AG04450 (cell line): ENCODE results near the gene MMP21. TPM values are rescaled to one million over a fixed set of nuclear protein-coding genes. Genes with fewer than 3 reads are reported as not detected.

Experiments used
- CTCF ChIA-PET: fragments of 300-600, 350-600 bp; formaldehyde crosslinking; extraction: SDS; loops from one replicate; lab custom pipeline; 2022; ENCODE audit warnings: antibody characterized with exemption, inconsistent platforms; lab: Charles Lee
- POLR2A ChIA-PET: fragments of 350-600 bp; formaldehyde crosslinking; extraction: SDS; loops from one replicate; lab custom pipeline; 2021; ENCODE audit warnings: antibody characterized with exemption, inconsistent platforms; lab: Yijun Ruan, JAX
- DNase-seq: peaks from one replicate; pipeline ENCODE4 v3.0.0-alpha.2; 2011; ENCODE audit warnings: low read depth, low spot score
- H3K27ac ChIP-seq: one replicate; pipeline ENCODE4 v1.5.1; 2012; ENCODE audit warnings: low read depth, low read length, control low read depth
- H3K27me3 ChIP-seq: one replicate; pipeline ENCODE4 v1.6.0; 2012; ENCODE audit warnings: low read length; ENCODE audit not compliant: control insufficient read depth, insufficient read depth
- H3K4me3 ChIP-seq: 2 replicates; pipeline ENCODE4 v1.5.1; 2011; ENCODE audit warnings: mild to moderate bottlenecking, low read depth, low read length, control low read depth
- H3K9me3 ChIP-seq: 2 replicates; pipeline ENCODE4 v1.5.1; 2012; ENCODE audit warnings: low read length; ENCODE audit not compliant: control insufficient read depth, insufficient read depth
- polyA plus RNA-seq: library from polyadenylated mRNA; depleted of rRNA; stranded (reverse); fragments of >200 nt; gene quantifications from 2 replicates; pipeline ENCODE4 v1.2.3, GENCODE V29; 2011
- TF ChIP-seq, protein P1 (sequence below): IDR thresholded peaks from 2 replicates; pipeline ENCODE4 v1.5.1; 2011; ENCODE audit warnings: low read depth, low read length, control low read depth, inconsistent platforms

Gene MMP21
- polyA plus RNA-seq, 1 experiment: 0.07 TPM

DNA sequence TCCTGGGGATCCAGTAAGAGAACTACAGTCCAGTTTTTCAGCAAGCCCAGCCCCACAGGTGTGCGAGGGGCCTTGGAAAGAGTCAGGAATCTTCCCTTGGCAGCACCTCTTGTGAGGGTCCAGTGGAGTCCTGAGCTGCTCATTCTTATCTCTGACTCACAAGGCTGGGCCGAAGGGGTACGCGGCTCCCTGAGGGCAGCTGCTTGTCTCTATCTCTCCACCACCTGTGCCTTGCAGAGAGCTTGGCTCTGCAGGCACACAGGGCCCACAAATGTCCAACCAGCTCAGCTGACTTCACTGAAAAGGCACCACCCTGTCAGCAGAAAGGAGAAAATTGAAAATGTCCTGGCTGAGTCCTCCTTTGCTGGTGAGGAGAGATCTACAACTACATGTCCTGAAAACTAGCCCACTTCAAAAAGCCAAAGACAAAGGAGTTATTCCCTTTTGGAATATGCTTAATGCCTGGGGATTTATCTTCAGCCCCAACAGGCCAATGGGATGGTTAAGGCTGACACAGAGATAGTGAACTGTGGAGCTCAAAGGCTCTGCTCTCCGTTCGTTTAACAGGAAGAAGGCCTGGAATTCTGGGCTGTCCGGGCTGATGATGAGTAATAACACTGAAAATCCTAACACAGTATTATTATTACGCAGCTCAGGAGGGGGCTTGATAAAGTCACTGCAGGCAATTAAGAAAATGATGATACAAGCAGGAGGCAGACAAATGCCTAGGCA, 24.0 kb upstream of the MMP21 start:
- Histone ChIP-seq H3K27ac (no peak overlapping the region), H3K27me3 (no peaks in the 10 kb centered on the region), H3K4me3 (no peak overlapping the region), H3K9me3 (no peaks in the 10 kb centered on the region)
- no peak for DNase-seq
- TF ChIP-seq, protein P1, sequence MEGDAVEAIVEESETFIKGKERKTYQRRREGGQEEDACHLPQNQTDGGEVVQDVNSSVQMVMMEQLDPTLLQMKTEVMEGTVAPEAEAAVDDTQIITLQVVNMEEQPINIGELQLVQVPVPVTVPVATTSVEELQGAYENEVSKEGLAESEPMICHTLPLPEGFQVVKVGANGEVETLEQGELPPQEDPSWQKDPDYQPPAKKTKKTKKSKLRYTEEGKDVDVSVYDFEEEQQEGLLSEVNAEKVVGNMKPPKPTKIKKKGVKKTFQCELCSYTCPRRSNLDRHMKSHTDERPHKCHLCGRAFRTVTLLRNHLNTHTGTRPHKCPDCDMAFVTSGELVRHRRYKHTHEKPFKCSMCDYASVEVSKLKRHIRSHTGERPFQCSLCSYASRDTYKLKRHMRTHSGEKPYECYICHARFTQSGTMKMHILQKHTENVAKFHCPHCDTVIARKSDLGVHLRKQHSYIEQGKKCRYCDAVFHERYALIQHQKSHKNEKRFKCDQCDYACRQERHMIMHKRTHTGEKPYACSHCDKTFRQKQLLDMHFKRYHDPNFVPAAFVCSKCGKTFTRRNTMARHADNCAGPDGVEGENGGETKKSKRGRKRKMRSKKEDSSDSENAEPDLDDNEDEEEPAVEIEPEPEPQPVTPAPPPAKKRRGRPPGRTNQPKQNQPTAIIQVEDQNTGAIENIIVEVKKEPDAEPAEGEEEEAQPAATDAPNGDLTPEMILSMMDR: no peak
- ChIA-PET POLR2A (no interaction called here), CTCF (no interaction called here)

DNA sequence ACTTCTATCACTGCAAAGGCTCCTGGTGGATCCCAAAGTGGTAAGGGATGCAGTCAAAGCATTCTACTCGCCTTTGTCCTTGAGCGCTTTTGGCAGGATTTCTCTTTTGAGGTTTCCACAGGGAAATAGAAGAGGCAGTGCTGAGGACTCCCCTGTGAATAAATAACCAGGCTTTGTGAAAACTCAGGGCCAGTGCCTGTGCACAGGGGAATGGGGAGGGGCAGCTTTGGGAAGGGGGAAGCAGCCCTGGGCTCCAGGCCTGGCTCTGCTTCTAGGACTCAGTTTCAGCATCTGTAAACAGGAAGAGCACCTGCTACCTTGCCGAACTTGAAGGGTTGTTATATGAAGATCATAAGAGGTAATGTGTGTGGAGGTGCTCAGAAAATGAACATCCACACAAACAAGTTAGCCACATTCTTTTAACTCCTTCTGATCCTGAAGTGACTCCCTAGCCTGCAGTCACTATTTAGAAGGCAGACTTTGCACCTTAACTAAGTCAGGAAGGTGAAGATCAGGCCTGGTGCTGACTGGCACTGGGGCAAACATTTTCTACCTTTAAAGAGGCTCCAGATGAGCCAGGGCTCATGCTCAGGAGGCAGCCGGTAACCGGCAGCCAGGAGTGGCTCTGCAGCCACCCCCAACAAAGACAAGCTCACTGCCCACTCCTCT, 22.5 kb upstream of the MMP21 start:
- TF ChIP-seq, protein P1: no peak
- Histone ChIP-seq H3K4me3 (no peak overlapping the region), H3K9me3 (no peaks in the 10 kb centered on the region), H3K27ac (no peak overlapping the region), H3K27me3 (no peaks in the 10 kb centered on the region)
- ChIA-PET CTCF (no interaction called here), POLR2A (no interaction called here)
- DNase-seq: no peak

DNA sequence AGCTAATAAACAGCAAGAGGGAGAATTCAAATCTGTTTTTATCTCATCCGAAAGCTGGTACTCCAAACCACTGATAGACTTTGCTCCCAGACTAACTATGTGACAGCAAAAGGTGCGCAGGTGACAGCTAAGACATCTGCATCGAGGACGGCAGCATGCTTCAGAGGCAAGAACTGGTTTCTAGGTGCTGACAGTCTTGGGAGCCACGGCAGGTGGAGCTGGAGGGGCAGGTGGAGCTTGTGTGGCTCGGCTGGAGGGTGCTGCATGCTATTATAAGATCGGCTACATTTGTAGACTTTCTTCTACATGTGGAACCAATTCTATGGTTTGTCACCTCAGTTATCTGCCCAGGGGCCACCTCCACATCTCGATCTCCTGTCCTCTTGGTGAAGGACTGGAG, 21.8 kb upstream of the MMP21 start:
- Histone ChIP-seq H3K4me3 (no peak overlapping the region), H3K9me3 (no peaks in the 10 kb centered on the region), H3K27ac (no peak overlapping the region), H3K27me3 (no peaks in the 10 kb centered on the region)
- ChIA-PET CTCF (interaction anchor here (0.6 kb wide), 1 partner anchor 637 kb away, joined by 8 read pairs; no protein-coding TSS in a partner anchor), POLR2A (no interaction called here)
- TF ChIP-seq, protein P1: no peak
- no peak for DNase-seq

DNA sequence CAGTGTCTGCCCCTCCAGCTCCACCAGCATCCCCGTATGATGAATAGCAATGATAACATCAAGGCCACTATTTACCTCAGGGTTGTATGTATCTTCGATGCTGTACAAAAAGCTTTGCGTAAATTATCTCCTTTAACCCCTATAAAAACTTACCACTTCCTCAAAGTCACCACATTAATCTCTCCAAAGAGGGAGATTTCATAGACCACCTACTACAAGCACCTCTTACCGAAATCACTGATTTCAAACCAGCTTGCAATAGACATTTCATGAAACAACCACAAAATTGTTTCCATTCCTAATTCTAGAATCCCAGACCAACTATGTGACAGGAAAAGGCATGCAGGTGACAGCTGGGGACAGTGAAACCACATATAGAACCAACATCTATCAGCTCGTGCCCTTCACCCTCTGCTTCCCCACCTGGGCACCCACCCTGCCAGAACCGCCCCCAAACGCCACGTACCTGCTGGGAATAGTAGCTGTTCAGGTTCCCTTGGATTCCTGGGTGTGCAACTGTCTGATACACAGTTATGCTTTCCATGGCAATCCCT, 20.1 kb upstream of the MMP21 start:
- ChIA-PET CTCF (no interaction called here), POLR2A (no interaction called here)
- DNase-seq: no peak
- H3K27ac ChIP-seq: no peak overlapping the region
- TF ChIP-seq, protein P1: no peak
- H3K9me3 ChIP-seq: no peaks in the 10 kb centered on the region
- H3K27me3 ChIP-seq: no peaks in the 10 kb centered on the region
- H3K4me3 ChIP-seq: no peak overlapping the region

DNA sequence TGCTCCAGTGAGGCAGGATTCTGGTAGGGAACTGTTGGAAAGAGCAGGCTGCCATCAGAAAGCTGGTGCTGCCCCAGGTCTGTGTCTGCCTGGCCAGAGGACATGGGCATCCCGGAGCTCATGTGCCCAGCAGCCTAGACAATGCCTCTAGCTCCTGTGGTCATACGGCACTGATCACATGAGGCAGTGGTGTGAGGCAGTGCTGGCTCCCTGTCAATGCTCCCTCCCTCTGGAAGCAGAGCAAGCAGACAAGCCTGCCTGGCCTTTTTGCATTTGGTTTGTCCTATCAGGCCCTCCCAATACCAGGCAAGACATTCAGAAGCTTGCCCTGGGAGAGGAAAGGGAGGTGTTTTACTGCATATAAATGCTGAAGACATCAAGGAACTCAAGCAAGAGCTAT, 19.5 kb upstream of the MMP21 start:
- DNase-seq: no peak
- no peaks in the 10 kb centered on the region for H3K9me3 ChIP-seq
- H3K27me3 ChIP-seq: no peaks in the 10 kb centered on the region
- no peak overlapping the region for H3K27ac ChIP-seq
- TF ChIP-seq, protein P1: no peak
- ChIA-PET CTCF (no interaction called here), POLR2A (interaction anchor here (0.6 kb wide), 1 partner anchor 9 kb away, joined by 3 read pairs; no protein-coding TSS in a partner anchor)
- H3K4me3 ChIP-seq: no peak overlapping the region
